GM12878 (cell line): Measurements from ENCODE around the gene USP31.

Experiments
- CBX5 ChIP-seq: sonication (generic); IDR thresholded peaks from 2 replicates; pipeline ENCODE4 v1.6.1; 2016; ENCODE audit warnings: low read depth, moderate library complexity, mild to moderate bottlenecking, inconsistent platforms
- POLR2A ChIP-seq: IDR thresholded peaks from 2 replicates; pipeline ENCODE4 v1.6.1; 2011; ENCODE audit warnings: low read depth, mild to moderate bottlenecking, low read length
- TF ChIP-seq, protein P1 (sequence below), 3 experiments: IDR thresholded peaks in 2 of 3; conservative IDR thresholded peaks in 1 of 3; 2 replicates each; pipeline ENCODE4 v1.5.1; 2011; ENCODE audit warnings: low read depth in 3 of 3, low read length in 3 of 3, mild to moderate bottlenecking in 3 of 3, control low read depth in 2 of 3, moderate library complexity in 2 of 3, inconsistent platforms in 1 of 3, mixed read lengths in 1 of 3; ENCODE audit not compliant: control insufficient read depth in 2 of 3, insufficient read depth in 1 of 3; ENCODE audit errors: extremely low read depth in 1 of 3

DNA sequence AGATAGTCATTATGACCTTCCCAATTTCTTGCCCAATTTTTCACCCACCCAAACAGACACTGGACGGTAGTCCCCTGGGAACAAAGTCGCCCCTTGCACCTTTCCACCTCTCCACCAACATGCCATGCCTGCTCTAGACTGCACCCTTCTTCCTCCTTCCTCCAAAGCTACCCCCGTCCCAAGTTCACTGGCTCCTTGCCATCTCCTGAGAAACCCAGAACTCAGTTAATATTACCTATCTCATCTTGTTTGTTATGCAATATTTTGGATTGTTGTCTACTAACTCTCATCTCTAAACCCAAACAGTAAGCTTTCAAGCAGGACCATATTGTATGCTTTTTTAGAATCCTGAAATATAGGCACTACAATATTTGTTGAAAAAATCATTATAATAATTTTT, 63.3 kb downstream of the USP31 start:
- TF ChIP-seq, protein P1, sequence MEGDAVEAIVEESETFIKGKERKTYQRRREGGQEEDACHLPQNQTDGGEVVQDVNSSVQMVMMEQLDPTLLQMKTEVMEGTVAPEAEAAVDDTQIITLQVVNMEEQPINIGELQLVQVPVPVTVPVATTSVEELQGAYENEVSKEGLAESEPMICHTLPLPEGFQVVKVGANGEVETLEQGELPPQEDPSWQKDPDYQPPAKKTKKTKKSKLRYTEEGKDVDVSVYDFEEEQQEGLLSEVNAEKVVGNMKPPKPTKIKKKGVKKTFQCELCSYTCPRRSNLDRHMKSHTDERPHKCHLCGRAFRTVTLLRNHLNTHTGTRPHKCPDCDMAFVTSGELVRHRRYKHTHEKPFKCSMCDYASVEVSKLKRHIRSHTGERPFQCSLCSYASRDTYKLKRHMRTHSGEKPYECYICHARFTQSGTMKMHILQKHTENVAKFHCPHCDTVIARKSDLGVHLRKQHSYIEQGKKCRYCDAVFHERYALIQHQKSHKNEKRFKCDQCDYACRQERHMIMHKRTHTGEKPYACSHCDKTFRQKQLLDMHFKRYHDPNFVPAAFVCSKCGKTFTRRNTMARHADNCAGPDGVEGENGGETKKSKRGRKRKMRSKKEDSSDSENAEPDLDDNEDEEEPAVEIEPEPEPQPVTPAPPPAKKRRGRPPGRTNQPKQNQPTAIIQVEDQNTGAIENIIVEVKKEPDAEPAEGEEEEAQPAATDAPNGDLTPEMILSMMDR (IDR thresholded peaks at IDR 0.05 in 2 of 3, conservative IDR thresholded peaks at IDR 0.05 in 1 of 3; ENCODE audit: control insufficient read depth in 2 of 3, extremely low read depth in 1 of 3, insufficient read depth in 1 of 3, low read depth in 3 of 3, low read length in 3 of 3) = no peak
- TF ChIP-seq POLR2A = no peak
- TF ChIP-seq CBX5 = no peak
